ENCODE data around the gene HNRNPF.
"Not testable (repeated sequence)": the region's sequence is repeated elsewhere in the genome, so short reads cannot be mapped to it uniquely, and the experiment has no call there.

HNRNPF gene

GRCh38 chr10:43421944-43422343, 13.0 kb upstream of the HNRNPF start:
- not testable (repeated sequence) for DNase-seq (ENCODE audit: low read depth, low spot score)

GRCh38 chr10:43421519-43421918, 12.5 kb upstream of the HNRNPF start:
- no peak for DNase-seq (ENCODE audit: low read depth, low spot score)

- no peak for DNase-seq (ENCODE audit: low read depth, low spot score)
Observed at GRCh38 chr10:43421201-43421507, 12.2 kb upstream of the HNRNPF start.

- DNase-seq (ENCODE audit: low read depth, low spot score): peak; percentile 90
Observed at GRCh38 chr10:43420369-43421200, 11.6 kb upstream of the HNRNPF start.

- DNase-seq (ENCODE audit: low read depth, low spot score): no peak
Observed at GRCh38 chr10:43419997-43420368, 11.0 kb upstream of the HNRNPF start.

- peak; percentile 76 for DNase-seq (ENCODE audit: low read depth, low spot score)
Observed at GRCh38 chr10:43417950-43418768, 9.2 kb upstream of the HNRNPF start.

GRCh38 chr10:43415544-43415943, 6.6 kb upstream of the HNRNPF start:
- no peak for DNase-seq (ENCODE audit: low read depth, low spot score)

- no peak for DNase-seq (ENCODE audit: low read depth, low spot score)
Observed at GRCh38 chr10:43411536-43411935, 2.5 kb upstream of the HNRNPF start.

GRCh38 chr10:43410345-43410744, 1.4 kb upstream of the HNRNPF start:
- DNase-seq (ENCODE audit: low read depth, low spot score): no peak

- peak; percentile 69 for DNase-seq (ENCODE audit: low read depth, low spot score)
Observed at GRCh38 chr10:43409385-43410109, 561 bp upstream of the HNRNPF start.

- no peak for DNase-seq (ENCODE audit: low read depth, low spot score)
Observed at GRCh38 chr10:43408331-43408709, 666 bp downstream of the HNRNPF start.

- DNase-seq (ENCODE audit: low read depth, low spot score): peak; percentile 87
Observed at GRCh38 chr10:43407576-43408330, 1.2 kb downstream of the HNRNPF start.

- no peak for DNase-seq (ENCODE audit: low read depth, low spot score)
Observed at GRCh38 chr10:43407148-43407575, 1.8 kb downstream of the HNRNPF start.

- no peak for DNase-seq (ENCODE audit: low read depth, low spot score)
Observed at GRCh38 chr10:43404704-43405084, 4.3 kb downstream of the HNRNPF start.

GRCh38 chr10:43403911-43404703, 4.9 kb downstream of the HNRNPF start:
- no peak for DNase-seq (ENCODE audit: low read depth, low spot score)

GRCh38 chr10:43402880-43403452, 6.0 kb downstream of the HNRNPF start:
- no peak for DNase-seq (ENCODE audit: low read depth, low spot score)

- no peak for DNase-seq (ENCODE audit: low read depth, low spot score)
Observed at GRCh38 chr10:43402176-43402575, 6.8 kb downstream of the HNRNPF start.

GRCh38 chr10:43401627-43402026, 7.4 kb downstream of the HNRNPF start:
- peak; percentile 84 for DNase-seq (ENCODE audit: low read depth, low spot score)

- DNase-seq (ENCODE audit: low read depth, low spot score): peak; percentile 68
Observed at GRCh38 chr10:43399320-43400310, 9.4 kb downstream of the HNRNPF start.
